NCI-H2196 (cell line): ENCODE measurements around the gene MMP25.
"Not testable (repeated sequence)": the region's sequence is repeated elsewhere in the genome, so short reads cannot be mapped to it uniquely, and the experiment has no call there.

Experiments used
- DNase-seq: peaks from one replicate; lab custom pipeline; 2025; ENCODE audit not compliant: unreplicated experiment; lab: John Stamatoyannopoulos, UW

The MMP25 gene

GRCh38 chr16:3029491-3030221 lies 16.7 kb upstream of the MMP25 start:
- peak; percentile 59 for DNase-seq

- no peak for DNase-seq
These were observed 15.8 kb upstream of the MMP25 start for GRCh38 chr16:3030222-3031212.

GRCh38 chr16:3032624-3033023 lies 13.7 kb upstream of the MMP25 start:
- DNase-seq, result no peak

GRCh38 chr16:3035289-3035971 lies 10.9 kb upstream of the MMP25 start:
- DNase-seq, result no peak

GRCh38 chr16:3035972-3036725 lies 10.2 kb upstream of the MMP25 start:
- DNase-seq, result no peak

GRCh38 chr16:3036726-3037315 lies 9.5 kb upstream of the MMP25 start, which contains the start of gene BICDL2:
TSS of gene BICDL2 (minus strand) at chr16:3036944. CDS start at chr16:3035496, 1,448 bp downstream.
- no peak for DNase-seq

GRCh38 chr16:3038256-3038655 lies 8.1 kb upstream of the MMP25 start:
- DNase-seq, result peak; percentile 62

- DNase-seq, result no peak
These were observed 7.5 kb upstream of the MMP25 start for GRCh38 chr16:3038896-3039295.

- no peak for DNase-seq
These were observed 4.0 kb upstream of the MMP25 start for GRCh38 chr16:3042376-3042775.

- DNase-seq, result no peak
These were observed 1.7 kb upstream of the MMP25 start for GRCh38 chr16:3044708-3045107.

GRCh38 chr16:3046641-3047386 lies 453 bp downstream of the MMP25 start:
- DNase-seq, result no peak

GRCh38 chr16:3047387-3047720 lies 993 bp downstream of the MMP25 start:
- DNase-seq, result no peak

- DNase-seq, result no peak
These were observed 3.6 kb downstream of the MMP25 start for GRCh38 chr16:3049921-3050481.

GRCh38 chr16:3050487-3050886 lies 4.1 kb downstream of the MMP25 start:
- no peak for DNase-seq

- DNase-seq, result no peak
These were observed 4.6 kb downstream of the MMP25 start for GRCh38 chr16:3051009-3051408.

GRCh38 chr16:3051494-3051893 lies 5.1 kb downstream of the MMP25 start:
- no peak for DNase-seq

GRCh38 chr16:3052571-3053329 lies 6.4 kb downstream of the MMP25 start:
- DNase-seq, result not testable (repeated sequence)

GRCh38 chr16:3053330-3053710 lies 7.0 kb downstream of the MMP25 start:
- DNase-seq, result not testable (repeated sequence)
